ENCODE measurements around the gene MRPL46.
"Not testable (repeated sequence)": the region's sequence is repeated elsewhere in the genome, so short reads cannot be mapped to it uniquely, and the experiment has no call there.

- TF ChIP-seq CTCF (conservative IDR thresholded peaks at IDR 0.05; ENCODE audit: low read length); EZH2phosphoT487 (IDR thresholded peaks at IDR 0.05; ENCODE audit: borderline replicate concordance): not testable (repeated sequence)
Observed at GRCh38 chr15:88434106-88434505, 33.1 kb downstream of the MRPL46 start.

Data from Loucy (cell line).